NCI-H1930 (cell line): ENCODE results near the gene SLC16A11.
"Not testable (repeated sequence)": the region's sequence is repeated elsewhere in the genome, so short reads cannot be mapped to it uniquely, and the experiment has no call there.

Experiments used
- DNase-seq, 2 experiments: peaks; one replicate each; lab custom pipeline; 2025; lab: John Stamatoyannopoulos, UW

SLC16A11 gene

DNA sequence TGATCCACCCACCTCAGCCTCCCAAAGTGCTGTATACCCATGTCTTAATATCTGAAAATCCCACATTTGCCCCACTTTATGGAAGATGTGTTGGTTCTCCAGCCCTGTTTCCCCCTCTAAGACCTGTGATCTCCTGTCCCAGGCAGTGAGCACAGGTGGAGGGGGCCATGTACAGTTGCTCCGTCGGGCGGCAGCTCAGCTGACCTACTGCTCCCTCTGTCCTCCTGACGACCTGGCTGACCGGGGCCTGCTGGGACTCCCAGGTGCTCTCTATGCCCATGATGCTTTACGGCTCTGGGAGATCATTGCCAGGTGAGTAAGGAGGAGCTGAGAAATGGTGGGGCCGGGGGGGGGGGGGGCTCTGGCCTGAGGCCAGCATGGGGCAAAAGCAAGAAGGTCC is 38.2 kb downstream of the SLC16A11 start:
- no peak for DNase-seq

DNA sequence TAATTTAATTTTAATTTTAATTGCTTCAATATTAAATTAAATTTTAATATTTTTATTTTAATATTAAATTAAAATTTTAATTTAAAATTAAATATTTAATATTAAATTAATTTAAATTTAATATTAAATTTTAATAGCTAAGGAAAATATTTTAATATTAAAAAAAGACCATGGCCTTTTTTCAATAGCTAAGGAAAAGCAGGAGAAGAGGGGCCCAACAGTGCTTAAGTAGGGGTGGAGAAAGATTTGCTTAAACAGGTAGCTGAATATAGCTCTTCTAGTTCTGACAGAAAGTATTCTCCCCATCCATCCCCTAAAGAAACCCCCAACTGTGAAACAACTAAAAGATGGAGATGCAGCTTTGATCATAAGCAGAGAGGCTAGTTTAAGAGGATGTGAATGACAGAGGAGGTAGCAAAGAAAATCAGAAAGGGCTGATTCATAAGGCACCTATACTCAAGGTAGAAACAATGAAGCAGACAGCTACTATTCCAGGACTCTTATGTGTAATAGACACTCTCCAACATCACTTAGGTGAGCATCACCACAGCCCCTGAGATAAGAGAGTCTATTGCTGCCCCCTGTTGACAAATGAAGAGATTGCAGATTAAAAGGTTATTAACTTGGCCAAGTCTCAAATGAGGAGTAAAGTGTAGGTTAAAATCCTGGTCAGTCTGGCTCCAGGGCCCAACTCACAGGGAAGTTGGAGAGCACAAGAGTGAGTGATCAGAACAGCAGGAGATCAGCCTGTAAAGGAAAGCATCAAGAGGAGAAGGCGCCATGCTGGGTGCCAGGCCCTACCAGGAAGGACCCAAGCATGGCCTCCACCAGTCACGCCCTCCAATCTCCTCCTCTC is 39.3 kb downstream of the SLC16A11 start:
- peak; percentile 67 to 82 for DNase-seq

DNA sequence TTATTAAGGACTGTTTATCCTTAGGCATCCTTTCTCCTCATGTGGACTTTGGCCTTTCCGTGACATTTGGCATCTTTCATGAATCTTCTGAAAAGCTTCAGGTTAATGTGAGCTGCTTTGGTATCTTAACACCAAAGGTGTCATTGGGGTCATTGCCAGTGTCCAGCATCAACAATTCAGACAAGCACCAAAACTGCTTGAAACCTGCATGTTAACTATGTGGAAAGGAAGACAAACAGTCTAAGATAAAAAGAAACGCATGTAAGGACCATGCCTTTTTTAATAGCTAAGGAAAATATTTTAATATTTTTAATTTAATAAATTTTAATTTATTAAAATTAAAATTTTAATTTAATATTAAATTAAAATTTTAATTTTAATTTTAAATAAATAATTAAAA is 40.1 kb downstream of the SLC16A11 start:
- no peak for DNase-seq

GRCh38 chr17:7002288-7003047 is 41.4 kb downstream of the SLC16A11 start:
- DNase-seq = no peak

DNA sequence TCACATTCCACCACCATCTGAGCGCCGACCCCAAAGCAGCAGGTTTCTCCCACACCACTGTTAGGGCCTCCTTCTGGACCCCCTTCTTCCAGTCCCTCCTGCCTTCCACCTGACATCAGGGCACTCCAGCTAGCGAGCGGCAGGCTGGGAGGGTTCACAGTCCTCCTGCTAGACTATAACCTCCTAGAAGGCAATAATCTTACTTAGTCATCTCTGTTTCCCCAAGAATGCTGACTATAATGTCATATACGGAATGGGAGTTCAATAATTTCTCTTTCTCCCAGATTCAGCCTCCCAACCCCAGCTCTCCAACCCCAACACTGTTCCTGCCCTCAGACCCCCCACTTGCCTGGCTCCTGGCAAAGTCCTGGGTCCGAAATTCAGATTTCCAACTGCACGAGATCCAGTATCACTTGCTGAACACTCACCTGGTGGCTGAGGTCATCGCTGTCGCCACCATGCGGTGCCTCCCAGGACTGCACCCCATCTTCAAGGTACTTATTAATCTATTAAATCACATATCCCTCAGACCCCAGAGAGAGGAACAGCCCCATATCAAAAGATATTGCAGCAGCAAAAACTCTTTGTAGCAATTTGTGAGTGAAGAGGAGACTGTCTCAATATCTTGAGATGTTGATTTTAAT is 42.5 kb downstream of the SLC16A11 start:
- peak in 1 of 2 experiments; percentile 26 for DNase-seq

DNA sequence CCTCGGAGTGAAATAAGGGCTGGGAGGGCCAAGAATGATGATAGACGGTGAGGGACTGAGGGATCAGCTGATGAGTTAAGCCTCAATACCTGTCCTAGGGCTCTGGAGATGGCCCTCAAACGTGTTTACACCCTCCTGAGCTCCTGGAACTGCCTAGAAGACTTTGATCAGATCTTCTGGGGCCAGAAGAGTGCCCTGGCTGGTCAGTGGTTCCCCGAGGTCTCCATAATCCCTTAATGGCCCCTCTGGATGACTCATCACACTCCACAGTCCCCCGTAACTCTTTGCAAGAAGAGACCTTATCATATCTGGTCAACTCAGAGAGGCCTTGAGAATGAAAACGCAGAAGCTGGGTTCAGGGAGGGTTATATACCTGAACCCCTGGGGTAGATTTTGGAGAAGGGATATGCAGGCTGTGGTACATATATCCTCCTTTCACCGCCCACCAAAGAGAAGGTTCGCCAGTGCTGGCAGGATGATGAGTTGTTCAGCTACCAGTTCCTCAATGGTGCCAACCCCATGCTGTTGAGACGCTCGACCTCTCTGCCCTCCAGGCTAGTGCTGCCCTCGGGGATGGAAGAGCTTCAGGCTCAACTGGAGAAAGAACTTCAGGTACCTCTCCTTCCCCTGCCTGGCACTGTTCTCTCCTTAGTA is 44.9 kb downstream of the SLC16A11 start:
- DNase-seq = no peak

- DNase-seq = no peak
Measured at GRCh38 chr17:6997171-6997570, 46.7 kb downstream of the SLC16A11 start.

DNA sequence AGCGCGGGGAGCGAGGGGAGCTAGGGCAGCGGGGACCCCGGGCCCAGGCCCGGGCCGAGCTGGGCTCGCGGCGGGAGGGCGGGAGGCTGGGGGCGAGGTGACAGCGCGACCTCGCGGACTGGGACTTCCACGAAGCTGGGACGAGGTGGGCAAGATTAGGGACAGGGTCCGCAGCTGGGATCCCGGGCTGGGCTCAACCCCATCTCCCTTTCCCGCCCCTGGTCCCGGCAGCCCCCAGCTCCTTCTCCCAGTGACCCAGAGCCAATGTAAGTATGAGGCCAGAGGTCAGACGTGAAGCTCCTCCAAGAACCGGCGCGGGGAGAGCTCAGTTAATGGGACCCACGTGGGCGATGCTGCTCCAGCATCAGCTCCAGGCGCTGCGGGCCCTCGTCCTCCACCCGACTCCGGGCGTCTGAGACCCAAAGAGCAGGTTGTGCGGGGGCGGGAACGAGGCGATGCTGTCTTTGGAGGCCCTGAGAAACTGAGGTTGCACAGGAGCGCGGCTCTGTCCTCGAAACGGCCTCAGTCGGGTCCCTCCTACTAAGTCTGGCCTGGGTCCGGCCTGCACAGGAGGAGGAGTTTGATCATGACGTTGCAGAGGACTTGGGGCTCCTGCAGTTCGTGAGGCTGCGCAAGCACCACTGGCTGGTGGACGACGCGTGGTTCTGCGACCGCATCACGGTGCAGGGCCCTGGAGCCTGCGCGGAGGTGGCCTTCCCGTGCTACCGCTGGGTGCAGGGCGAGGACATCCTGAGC is 47.5 kb downstream of the SLC16A11 start:
- DNase-seq = no peak

GRCh38 chr17:6995500-6996255 is 48.2 kb downstream of the SLC16A11 start, which contains the start of gene ALOX12:
TSS of gene ALOX12 (plus strand) at chr17:6996049. CDS start at chr17:6996118, 69 bp downstream.
- DNase-seq = no peak

DNA sequence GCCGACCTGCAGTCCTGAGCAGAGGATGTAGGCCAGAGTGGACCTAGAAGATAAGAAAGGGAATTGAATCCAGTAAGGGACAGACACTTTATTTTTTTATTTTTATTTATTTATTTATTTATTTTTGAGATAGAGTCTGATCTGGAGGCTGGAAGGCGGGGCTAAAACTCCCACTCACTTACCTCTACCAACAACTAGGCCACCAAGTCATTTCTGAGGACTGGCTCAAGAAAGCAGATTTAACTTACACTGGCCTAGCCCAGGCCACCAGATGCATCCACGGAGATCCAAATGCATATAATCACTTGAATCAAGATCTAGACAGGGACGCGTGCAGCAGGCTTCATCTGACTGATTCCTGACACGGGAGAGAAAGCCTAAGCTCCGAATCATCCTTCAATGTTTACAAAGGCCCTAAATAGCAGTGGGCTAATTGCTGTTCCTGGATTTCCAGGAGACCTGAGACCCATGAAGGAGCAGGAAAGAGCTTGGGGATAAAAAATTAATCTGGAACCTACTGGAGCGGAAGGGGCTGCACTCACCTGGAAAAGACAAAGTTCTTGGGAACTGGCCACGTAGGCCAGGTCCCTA is 49.1 kb downstream of the SLC16A11 start:
- no peak for DNase-seq

DNA sequence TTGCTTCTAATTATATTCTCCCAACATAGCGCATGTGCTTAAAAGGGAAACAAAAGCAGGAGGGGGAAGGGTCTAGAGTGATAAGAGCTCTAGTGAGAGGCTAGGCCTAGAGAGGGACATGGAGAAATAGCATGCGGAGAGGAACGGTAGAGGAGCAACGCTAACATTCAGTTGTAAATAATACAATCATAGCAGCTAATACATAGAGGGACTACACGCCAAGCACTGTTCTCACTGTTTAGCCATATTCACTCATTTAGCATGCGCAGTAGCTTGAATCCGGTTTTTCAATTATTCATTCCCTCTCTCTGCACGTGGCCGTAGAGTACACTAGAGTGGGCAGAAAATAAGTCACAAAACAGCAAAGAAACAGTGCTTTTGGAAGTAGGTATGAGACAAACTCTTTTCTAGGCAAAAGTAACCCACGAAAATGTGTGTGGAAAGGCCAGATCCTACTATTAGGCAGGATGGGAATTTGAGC is 49.7 kb downstream of the SLC16A11 start:
- no peak for DNase-seq

GRCh38 chr17:6993613-6994056 is 50.3 kb downstream of the SLC16A11 start:
- DNase-seq = not testable (repeated sequence)
